HepG2 (cell line): ENCODE results near the gene ATP13A5. TPM values are rescaled to one million over a fixed set of nuclear protein-coding genes. Genes with fewer than 3 reads are reported as not detected.

ENCODE experiments used
- ATAC-seq: fragments of 200-7000 bp; cut with Tn5 transposase; 3 replicates; pipeline ENCODE4 v1.9.1; 2020; ENCODE audit warnings: mild to moderate bottlenecking, moderate library complexity
- BruUV-seq: library from RNA; stranded (reverse); fragments of 400-500 nt; replicated peaks from 2 replicates; lab custom pipeline; 2021; lab: Mats Ljungman, UMichigan
- CTCF ChIA-PET: fragments of 300-600 bp; formaldehyde crosslinking; extraction: SDS; loops from one replicate; lab custom pipeline; 2021; ENCODE audit warnings: low total read pairs, inconsistent platforms, low intra/inter-chr PET ratio; lab: Yijun Ruan, JAX
- POLR2A ChIA-PET: fragments of 350-600 bp; sonication (Branson Sonifier 250); formaldehyde crosslinking; loops from one replicate; lab custom pipeline; 2020; ENCODE audit warnings: antibody characterized with exemption, inconsistent platforms; lab: Yijun Ruan, JAX
- DNase-seq: peaks from one replicate; pipeline ENCODE4 v3.0.0-alpha.2; 2015; ENCODE audit warnings: low spot score
- FAIRE-seq: peaks from 3 replicates; lab custom pipeline; 2011; peaks lifted over from hg19 to GRCh38; lab: Jason Lieb, UNC
- H2AFZ ChIP-seq: one replicate; pipeline ENCODE4 v1.6.1; 2011; ENCODE audit warnings: low read length, inconsistent platforms
- H3K27ac ChIP-seq: fragments of 300-600 bp; 3 replicates; pipeline ENCODE4 v1.8.0; 2011; ENCODE audit warnings: mixed run types, mild to moderate bottlenecking, mixed read lengths, low read length, inconsistent platforms; ENCODE audit not compliant: insufficient read depth; ENCODE audit errors: extremely low read length
- H3K27me3 ChIP-seq, 2 experiments: fragments of 200-600 bp in 1 of 2; 2 replicates in 1 of 2; 3 replicates in 1 of 2; pipeline versions ENCODE4 v1.6.0 to v1.8.0; 2011; ENCODE audit warnings: low read length in 2 of 2, mild to moderate bottlenecking in 2 of 2, moderate library complexity in 2 of 2, inconsistent platforms in 1 of 2; ENCODE audit not compliant: insufficient read depth in 2 of 2, control insufficient read depth in 1 of 2
- H3K36me3 ChIP-seq, 2 experiments: fragments of 200-600 bp in 1 of 2; replicated peaks in 1 of 2; 2 replicates in 1 of 2; 3 replicates in 1 of 2; pipeline versions ENCODE4 v1.5.1 to v1.8.0; 2011; ENCODE audit warnings: low read length in 2 of 2, inconsistent platforms in 1 of 2; ENCODE audit not compliant: insufficient read depth in 2 of 2, control insufficient read depth in 1 of 2
- H3K4me1 ChIP-seq: 2 replicates; pipeline ENCODE4 v1.5.1; 2012; ENCODE audit warnings: low read length, inconsistent platforms; ENCODE audit not compliant: insufficient read depth
- H3K4me2 ChIP-seq: 2 replicates; pipeline ENCODE4 v1.6.0; 2011; ENCODE audit warnings: low read depth, low read length, inconsistent platforms
- H3K4me3 ChIP-seq, 3 experiments: fragments of 200-600 bp in 1 of 3; sonication (generic), shearing (Covaris generic) in 1 of 3; replicated peaks in 1 of 3; 2 replicates each; pipeline ENCODE4 v1.5.1; 2011 to 2016; ENCODE audit warnings: low read length in 3 of 3, inconsistent platforms in 2 of 3, low read depth in 2 of 3, mild to moderate bottlenecking in 2 of 3, control low read depth in 1 of 3, mixed read lengths in 1 of 3; ENCODE audit not compliant: insufficient read depth in 1 of 3
- H3K79me2 ChIP-seq: one replicate; pipeline ENCODE4 v1.6.1; 2011; ENCODE audit warnings: low read length, inconsistent platforms; ENCODE audit not compliant: insufficient read depth
- H3K9ac ChIP-seq: 2 replicates; pipeline ENCODE4 v1.6.0; 2011; ENCODE audit warnings: mild to moderate bottlenecking, low read depth, low read length, inconsistent platforms; ENCODE audit not compliant: insufficient read depth
- H3K9me3 ChIP-seq: 2 replicates; pipeline ENCODE4 v1.5.1; 2012; ENCODE audit warnings: mild to moderate bottlenecking, low read length
- H4K20me1 ChIP-seq: 2 replicates; pipeline ENCODE4 v1.6.0; 2011; ENCODE audit warnings: inconsistent platforms, mild to moderate bottlenecking, low read length, moderate library complexity; ENCODE audit not compliant: insufficient read depth
- CBX1 ChIP-seq: IDR thresholded peaks from one replicate; pipeline ENCODE4 v1.6.1; 2016; ENCODE audit warnings: antibody characterized with exemption, low read depth
- ELF4 ChIP-seq: sonication (generic); formaldehyde crosslinking; IDR thresholded peaks from 2 replicates; pipeline ENCODE4 v1.5.0; 2020; ENCODE audit warnings: missing genetic modification reagents, mild to moderate bottlenecking, moderate library complexity, borderline replicate concordance
- KMT2B ChIP-seq: IDR thresholded peaks from 2 replicates; pipeline ENCODE4 v1.6.1; 2016; ENCODE audit warnings: missing genetic modification reagents, missing compliant biosample characterization
- MAFG ChIP-seq: sonication (generic); formaldehyde crosslinking; IDR thresholded peaks from 2 replicates; pipeline ENCODE4 v1.5.1; 2020; ENCODE audit warnings: mild to moderate bottlenecking, missing genetic modification reagents
- RXRA ChIP-seq: sonication (generic); formaldehyde crosslinking; IDR thresholded peaks from 2 replicates; pipeline ENCODE4 v1.5.1; 2020; ENCODE audit warnings: missing genetic modification reagents
- SAFB2 ChIP-seq: sonication (generic); formaldehyde crosslinking; IDR thresholded peaks from 2 replicates; pipeline ENCODE4 v1.5.1; 2020; ENCODE audit warnings: missing genetic modification reagents, low read depth, mild to moderate bottlenecking, borderline replicate concordance
- SIN3A ChIP-seq: IDR thresholded peaks from 2 replicates; pipeline ENCODE4 v1.6.1; 2011; ENCODE audit warnings: low read depth, mild to moderate bottlenecking, control low read depth, low read length, borderline replicate concordance
- SMC3 ChIP-seq: IDR thresholded peaks from 2 replicates; pipeline ENCODE4 v1.6.1; 2011; ENCODE audit warnings: low read length, improper control_type of control experiment
- TAF1 ChIP-seq: sonication (generic); formaldehyde crosslinking; IDR thresholded peaks from 2 replicates; pipeline ENCODE4 v1.4.0; 2020; ENCODE audit warnings: missing genetic modification reagents
- TAF15 ChIP-seq: fragments of 200-400 bp; formaldehyde crosslinking; IDR thresholded peaks from one replicate; pipeline ENCODE4 v1.6.1; 2018; ENCODE audit warnings: mild to moderate bottlenecking, low read depth, low read length; ENCODE audit not compliant: poor library complexity, severe bottlenecking
- THAP8 ChIP-seq: sonication (generic); formaldehyde crosslinking; IDR thresholded peaks from 2 replicates; pipeline ENCODE4 v1.5.1; 2020; ENCODE audit warnings: missing genetic modification reagents, mild to moderate bottlenecking, borderline replicate concordance
- ZNF232 ChIP-seq: sonication (generic); formaldehyde crosslinking; IDR thresholded peaks from 2 replicates; pipeline ENCODE4 v1.4.0; 2020; ENCODE audit warnings: missing genetic modification reagents, borderline replicate concordance
- ZNF354B ChIP-seq: sonication (generic); formaldehyde crosslinking; IDR thresholded peaks from 2 replicates; pipeline ENCODE4 v1.8.0; 2022; ENCODE audit warnings: mild to moderate bottlenecking, missing genetic modification reagents
- ZSCAN20 ChIP-seq: sonication (generic); formaldehyde crosslinking; IDR thresholded peaks from 2 replicates; pipeline ENCODE4 v1.4.0; 2020; ENCODE audit warnings: missing genetic modification reagents, mild to moderate bottlenecking, borderline replicate concordance
- WGBS: methylation state at CpG from one replicate; pipeline ENCODE4 v1.1.6; 2017; ENCODE audit warnings: low lambda C conversion rate; 5-methylcytosine and 5-hydroxymethylcytosine counted together
- in situ Hi-C: cut with HindIII; loops from 2 replicates; pipeline ENCODE4 v1.10.0; 2017; ENCODE audit warnings: low pct_unique_long_range_greater_than_20kb; ENCODE audit not compliant: extremely low pct_ligation_motif_present
- intact Hi-C: fragments of 100-400 bp; cut with micrococcal nuclease; formaldehyde crosslinking; loops from one replicate; pipeline ENCODE4 v1.10.0; 2022; ENCODE audit not compliant: unreplicated experiment
- polyA plus RNA-seq, 8 experiments: library from polyadenylated mRNA; depleted of rRNA in 3 of 8; stranded (reverse) in 7 of 8; unstranded in 1 of 8; fragments of >200 nt; fragmentation: Illumina TruSeq in 4 of 8; extraction: Trizol in 4 of 8; gene quantifications; 2 replicates each; pipeline versions ENCODE4 v1.2.1 to v1.2.3, GENCODE V29; 2011 to 2016; ENCODE audit warnings: low read depth in 4 of 8, missing spikeins in 1 of 8, mixed read lengths in 1 of 8; ENCODE audit not compliant: insufficient read depth in 1 of 8
- total RNA-seq, 5 experiments: library from RNA; depleted of rRNA; stranded (reverse); fragments of >200 nt; fragmentation: Illumina TruSeq; extraction: Trizol; gene quantifications; 2 replicates each; pipeline ENCODE4 v1.2.3, GENCODE V29; 2016; ENCODE audit warnings: low read depth in 1 of 5
- TF ChIP-seq, protein P1 (sequence below): IDR thresholded peaks from 2 replicates; pipeline ENCODE4 v1.6.1; 2016; ENCODE audit warnings: low read depth, control low read depth
- TF ChIP-seq, protein P2 (sequence below): sonication (generic); formaldehyde crosslinking; IDR thresholded peaks from 2 replicates; pipeline ENCODE4 v1.8.0; 2022; ENCODE audit warnings: low read depth, missing genetic modification reagents
- TF ChIP-seq, protein P3 (sequence below): IDR thresholded peaks from 2 replicates; pipeline ENCODE4 v1.6.1; 2012; ENCODE audit warnings: inconsistent platforms

Gene ATP13A5
- total and polyA plus RNA-seq, 2 of the 13 experiments (the other 11 are each of a cell fraction or from before 2014, with no cell fraction given), result not detected

DNA sequence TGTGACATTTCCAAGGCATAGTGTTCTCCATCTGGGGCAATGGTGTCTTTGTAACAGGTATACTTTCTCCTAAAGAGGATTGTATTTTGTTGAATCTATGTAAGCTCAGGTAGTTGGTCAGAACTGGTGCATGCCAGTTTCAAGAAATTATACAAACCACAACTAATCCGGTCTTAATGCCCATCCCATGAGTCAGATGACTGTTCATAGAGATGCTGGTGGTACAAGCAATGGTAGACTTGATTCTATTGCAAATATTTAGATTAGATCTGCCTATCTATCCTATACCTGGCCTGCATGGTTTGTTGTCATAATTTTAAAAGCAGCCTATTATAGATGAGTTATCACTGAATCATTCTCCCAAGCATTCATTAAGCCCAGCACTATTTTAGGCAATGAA, 43.5 kb downstream of the ATP13A5 start:
- TF ChIP-seq, protein P1, sequence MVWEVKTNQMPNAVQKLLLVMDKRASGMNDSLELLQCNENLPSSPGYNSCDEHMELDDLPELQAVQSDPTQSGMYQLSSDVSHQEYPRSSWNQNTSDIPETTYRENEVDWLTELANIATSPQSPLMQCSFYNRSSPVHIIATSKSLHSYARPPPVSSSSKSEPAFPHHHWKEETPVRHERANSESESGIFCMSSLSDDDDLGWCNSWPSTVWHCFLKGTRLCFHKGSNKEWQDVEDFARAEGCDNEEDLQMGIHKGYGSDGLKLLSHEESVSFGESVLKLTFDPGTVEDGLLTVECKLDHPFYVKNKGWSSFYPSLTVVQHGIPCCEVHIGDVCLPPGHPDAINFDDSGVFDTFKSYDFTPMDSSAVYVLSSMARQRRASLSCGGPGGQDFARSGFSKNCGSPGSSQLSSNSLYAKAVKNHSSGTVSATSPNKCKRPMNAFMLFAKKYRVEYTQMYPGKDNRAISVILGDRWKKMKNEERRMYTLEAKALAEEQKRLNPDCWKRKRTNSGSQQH (CRISPR knock-in tag), result no peak
- TF ChIP-seq RXRA (no peak), TAF15 (no peak), MAFG (CRISPR knock-in tag) (no peak), ZNF354B (CRISPR knock-in tag) (no peak), CBX1 (no peak), KMT2B (no peak)
- no peaks in the 10 kb centered on the region for H4K20me1 ChIP-seq
- no peak overlapping the region for H3K9ac ChIP-seq
- H2AFZ ChIP-seq, result no peak overlapping the region
- H3K36me3 ChIP-seq, result no peaks in the 10 kb centered on the region
- no peaks in the 10 kb centered on the region for H3K9me3 ChIP-seq
- CTCF ChIA-PET, result no interaction called here
- H3K4me2 ChIP-seq, result no peak overlapping the region
- no peak overlapping the region for H3K4me3 ChIP-seq
- in situ Hi-C loops, result no loop called here
- H3K27ac ChIP-seq, result no peak overlapping the region
- BruUV-seq, result no TSS peak
- H3K4me1 ChIP-seq, result no peaks in the 10 kb centered on the region
- no peak for FAIRE-seq
- 0% methylated on average over 1 of the region's 1 CpG for WGBS
- no peaks in the 10 kb centered on the region for H3K79me2 ChIP-seq
- H3K27me3 ChIP-seq, result no peaks in the 10 kb centered on the region
- intact Hi-C loops, result no loop called here
- ATAC-seq, result no peak
- DNase-seq, result no peak
- POLR2A ChIA-PET, result no interaction called here

- no peak for FAIRE-seq
- in situ Hi-C loops, result no loop called here
- no peaks in the 10 kb centered on the region for H3K9me3 ChIP-seq
- no peak overlapping the region for H3K9ac ChIP-seq
- H3K4me3 ChIP-seq, result no peak overlapping the region
- H3K27me3 ChIP-seq, result no peaks in the 10 kb centered on the region
- no peak overlapping the region for H3K4me2 ChIP-seq
- ChIA-PET CTCF (no interaction called here), POLR2A (no interaction called here)
- no peak overlapping the region for H3K27ac ChIP-seq
- WGBS, result 22% methylated on average over 1 of the region's 1 CpG
- no peaks in the 10 kb centered on the region for H4K20me1 ChIP-seq
- no peak overlapping the region for H2AFZ ChIP-seq
- H3K36me3 ChIP-seq, result no peaks in the 10 kb centered on the region
- no peak for DNase-seq
- no peaks in the 10 kb centered on the region for H3K79me2 ChIP-seq
- intact Hi-C loops, result no loop called here
- ATAC-seq, result no peak
- no peaks in the 10 kb centered on the region for H3K4me1 ChIP-seq
- BruUV-seq, result no TSS peak
- TF ChIP-seq, protein P2, sequence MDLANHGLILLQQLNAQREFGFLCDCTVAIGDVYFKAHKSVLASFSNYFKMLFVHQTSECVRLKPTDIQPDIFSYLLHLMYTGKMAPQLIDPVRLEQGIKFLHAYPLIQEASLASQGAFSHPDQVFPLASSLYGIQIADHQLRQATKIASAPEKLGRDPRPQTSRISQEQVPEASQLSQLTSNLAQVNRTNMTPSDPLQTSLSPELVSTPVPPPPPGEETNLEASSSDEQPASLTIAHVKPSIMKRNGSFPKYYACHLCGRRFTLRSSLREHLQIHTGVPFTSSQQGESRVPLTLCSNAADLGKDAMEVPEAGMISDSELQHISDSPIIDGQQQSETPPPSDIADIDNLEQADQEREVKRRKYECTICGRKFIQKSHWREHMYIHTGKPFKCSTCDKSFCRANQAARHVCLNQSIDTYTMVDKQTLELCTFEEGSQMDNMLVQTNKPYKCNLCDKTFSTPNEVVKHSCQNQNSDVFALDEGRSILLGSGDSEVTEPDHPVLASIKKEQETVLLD, result no peak
- TF ChIP-seq SMC3 (no peak), TAF1 (CRISPR knock-in tag) (no peak), THAP8 (CRISPR knock-in tag) (no peak), SAFB2 (CRISPR knock-in tag) (no peak), ZSCAN20 (CRISPR knock-in tag) (no peak), ELF4 (no peak), SIN3A (no peak), ZNF232 (no peak)
- TF ChIP-seq, protein P3, sequence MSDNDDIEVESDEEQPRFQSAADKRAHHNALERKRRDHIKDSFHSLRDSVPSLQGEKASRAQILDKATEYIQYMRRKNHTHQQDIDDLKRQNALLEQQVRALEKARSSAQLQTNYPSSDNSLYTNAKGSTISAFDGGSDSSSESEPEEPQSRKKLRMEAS, result no peak
Observed at GRCh38 chr3:193333229-193333628, 45.3 kb downstream of the ATP13A5 start.
